AG04450 (cell line): ENCODE results near the gene PDGFD. TPM values are rescaled to one million over a fixed set of nuclear protein-coding genes. Genes with fewer than 3 reads are reported as not detected.

Experiments
- CTCF ChIA-PET: fragments of 300-600, 350-600 bp; formaldehyde crosslinking; extraction: SDS; loops from one replicate; lab custom pipeline; 2022; ENCODE audit warnings: antibody characterized with exemption, inconsistent platforms; lab: Charles Lee
- POLR2A ChIA-PET: fragments of 350-600 bp; formaldehyde crosslinking; extraction: SDS; loops from one replicate; lab custom pipeline; 2021; ENCODE audit warnings: antibody characterized with exemption, inconsistent platforms; lab: Yijun Ruan, JAX
- DNase-seq: peaks from one replicate; pipeline ENCODE4 v3.0.0-alpha.2; 2011; ENCODE audit warnings: low read depth, low spot score
- H3K27ac ChIP-seq: one replicate; pipeline ENCODE4 v1.5.1; 2012; ENCODE audit warnings: low read depth, low read length, control low read depth
- H3K27me3 ChIP-seq: one replicate; pipeline ENCODE4 v1.6.0; 2012; ENCODE audit warnings: low read length; ENCODE audit not compliant: control insufficient read depth, insufficient read depth
- H3K4me3 ChIP-seq: 2 replicates; pipeline ENCODE4 v1.5.1; 2011; ENCODE audit warnings: mild to moderate bottlenecking, low read depth, low read length, control low read depth
- H3K9me3 ChIP-seq: 2 replicates; pipeline ENCODE4 v1.5.1; 2012; ENCODE audit warnings: low read length; ENCODE audit not compliant: control insufficient read depth, insufficient read depth
- CTCF ChIP-seq: IDR thresholded peaks from 2 replicates; pipeline ENCODE4 v1.5.1; 2011; ENCODE audit warnings: low read depth, low read length, control low read depth, inconsistent platforms
- polyA plus RNA-seq: library from polyadenylated mRNA; depleted of rRNA; stranded (reverse); fragments of >200 nt; gene quantifications from 2 replicates; pipeline ENCODE4 v1.2.3, GENCODE V29; 2011

Gene PDGFD
- polyA plus RNA-seq, 1 experiment, result 58.1 TPM

GRCh38 chr11:103887001-103887658 lies 276.8 kb downstream of the PDGFD start:
- H3K27me3 ChIP-seq, result no peaks in the 10 kb centered on the region
- POLR2A ChIA-PET, result no interaction called here
- no peak overlapping the region for H3K27ac ChIP-seq
- DNase-seq, result no peak
- no peak overlapping the region for H3K4me3 ChIP-seq
- TF ChIP-seq CTCF, result no peak
- no peaks in the 10 kb centered on the region; the same call in 1 of the 2 replicates for H3K9me3 ChIP-seq
- CTCF ChIA-PET, result no interaction called here

- DNase-seq, result no peak
- no peak for TF ChIP-seq CTCF
- ChIA-PET POLR2A (no interaction called here), CTCF (no interaction called here)
- Histone ChIP-seq H3K9me3 (no peaks in the 10 kb centered on the region), H3K4me3 (no peak overlapping the region), H3K27ac (no peak overlapping the region), H3K27me3 (no peaks in the 10 kb centered on the region)
Observed at GRCh38 chr11:103883856-103884255, 280.1 kb downstream of the PDGFD start.

- no peak overlapping the region for H3K27ac ChIP-seq
- ChIA-PET CTCF (no interaction called here), POLR2A (no interaction called here)
- no peak overlapping the region for H3K4me3 ChIP-seq
- no peaks in the 10 kb centered on the region for H3K9me3 ChIP-seq
- TF ChIP-seq CTCF, result no peak
- DNase-seq, result no peak
- no peaks in the 10 kb centered on the region for H3K27me3 ChIP-seq
Observed at GRCh38 chr11:103883291-103883690, 280.7 kb downstream of the PDGFD start.

GRCh38 chr11:103881584-103881983 lies 282.4 kb downstream of the PDGFD start:
- DNase-seq, result no peak
- ChIA-PET CTCF (interaction anchor here (0.6 kb wide), 1 partner anchor 141 kb away, joined by 3 read pairs; no protein-coding TSS in a partner anchor), POLR2A (no interaction called here)
- H3K27me3 ChIP-seq, result no peaks in the 10 kb centered on the region
- H3K4me3 ChIP-seq, result no peak overlapping the region
- H3K27ac ChIP-seq, result no peak overlapping the region
- no peak for TF ChIP-seq CTCF
- H3K9me3 ChIP-seq, result no peaks in the 10 kb centered on the region

GRCh38 chr11:103880968-103881367 lies 283.0 kb downstream of the PDGFD start:
- DNase-seq, result no peak
- POLR2A ChIA-PET, result no interaction called here
- no peak overlapping the region for H3K27ac ChIP-seq
- H3K27me3 ChIP-seq, result no peaks in the 10 kb centered on the region
- H3K9me3 ChIP-seq, result no peaks in the 10 kb centered on the region
- CTCF ChIA-PET, result no interaction called here
- no peak for TF ChIP-seq CTCF
- no peak overlapping the region for H3K4me3 ChIP-seq
